ENCODE data around the gene ARHGEF3.
"Not testable (repeated sequence)": the region's sequence is repeated elsewhere in the genome, so short reads cannot be mapped to it uniquely, and the experiment has no call there.

The ARHGEF3 gene

DNA sequence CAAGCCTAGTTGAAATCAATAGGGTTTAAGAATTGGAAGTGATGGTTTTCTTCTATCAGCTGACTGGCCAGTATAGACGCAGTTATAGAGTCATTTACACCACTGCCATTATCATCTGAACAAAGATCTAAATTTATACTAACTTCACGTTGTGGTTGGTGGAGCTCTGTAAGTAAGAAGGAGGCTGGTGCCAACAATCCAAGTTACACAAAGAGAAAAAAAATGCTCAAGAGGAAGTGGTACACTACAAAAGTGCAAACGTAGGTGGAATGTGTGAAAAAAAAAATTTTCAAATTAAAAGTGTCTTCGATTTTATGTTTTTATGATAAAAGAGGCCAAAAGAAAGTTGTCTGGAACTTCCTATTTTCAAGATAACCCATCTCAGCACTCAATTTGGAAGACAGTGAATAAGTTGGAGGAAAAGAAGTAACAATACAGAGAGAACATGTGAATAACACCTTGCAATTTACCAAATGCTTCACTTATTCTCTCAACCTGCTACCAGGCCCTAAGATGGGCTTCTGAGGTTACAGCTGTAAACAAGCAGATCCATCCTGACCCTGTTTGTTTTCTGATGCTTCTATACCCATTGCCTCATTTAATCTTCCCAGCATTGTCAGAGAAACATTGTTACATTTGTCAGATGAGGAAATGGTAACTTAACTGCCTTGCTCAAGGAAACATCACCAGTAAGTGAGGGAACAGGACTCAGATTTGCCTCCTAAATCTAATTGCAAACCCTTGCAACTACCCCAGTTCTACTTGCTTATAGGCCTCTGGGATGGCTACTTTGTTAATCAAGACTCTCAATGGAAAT, 106.7 kb downstream of the ARHGEF3 start:
- TF ChIP-seq, protein P1, sequence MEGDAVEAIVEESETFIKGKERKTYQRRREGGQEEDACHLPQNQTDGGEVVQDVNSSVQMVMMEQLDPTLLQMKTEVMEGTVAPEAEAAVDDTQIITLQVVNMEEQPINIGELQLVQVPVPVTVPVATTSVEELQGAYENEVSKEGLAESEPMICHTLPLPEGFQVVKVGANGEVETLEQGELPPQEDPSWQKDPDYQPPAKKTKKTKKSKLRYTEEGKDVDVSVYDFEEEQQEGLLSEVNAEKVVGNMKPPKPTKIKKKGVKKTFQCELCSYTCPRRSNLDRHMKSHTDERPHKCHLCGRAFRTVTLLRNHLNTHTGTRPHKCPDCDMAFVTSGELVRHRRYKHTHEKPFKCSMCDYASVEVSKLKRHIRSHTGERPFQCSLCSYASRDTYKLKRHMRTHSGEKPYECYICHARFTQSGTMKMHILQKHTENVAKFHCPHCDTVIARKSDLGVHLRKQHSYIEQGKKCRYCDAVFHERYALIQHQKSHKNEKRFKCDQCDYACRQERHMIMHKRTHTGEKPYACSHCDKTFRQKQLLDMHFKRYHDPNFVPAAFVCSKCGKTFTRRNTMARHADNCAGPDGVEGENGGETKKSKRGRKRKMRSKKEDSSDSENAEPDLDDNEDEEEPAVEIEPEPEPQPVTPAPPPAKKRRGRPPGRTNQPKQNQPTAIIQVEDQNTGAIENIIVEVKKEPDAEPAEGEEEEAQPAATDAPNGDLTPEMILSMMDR (IDR thresholded peaks at IDR 0.05), result no peak
- TF ChIP-seq ZFX (IDR thresholded peaks at IDR 0.05; ENCODE audit: borderline replicate concordance), result no peak
- H3K27ac ChIP-seq, result no peak overlapping the region

DNA sequence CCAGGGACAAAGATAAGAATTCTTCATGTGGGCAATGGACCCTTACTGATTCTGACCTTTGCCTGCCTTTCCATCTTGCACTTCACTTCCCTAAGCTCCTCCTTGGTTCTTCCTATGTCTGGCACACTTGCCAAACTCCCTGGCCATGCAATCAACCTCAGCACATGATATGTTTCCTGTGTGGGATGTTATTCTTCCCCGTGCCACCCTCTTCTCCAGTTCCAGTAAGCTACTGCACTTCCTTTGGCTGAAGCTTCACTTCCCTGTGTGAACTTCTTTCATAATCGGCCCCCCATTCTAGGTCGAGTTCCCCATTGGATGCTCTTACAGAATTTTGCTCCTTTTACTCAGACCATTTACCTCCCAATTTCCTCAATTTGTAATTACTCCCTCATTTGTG, 108.0 kb downstream of the ARHGEF3 start:
- TF ChIP-seq ZFX (IDR thresholded peaks at IDR 0.05; ENCODE audit: borderline replicate concordance), result no peak
- TF ChIP-seq, protein P1 (IDR thresholded peaks at IDR 0.05), result no peak
- H3K27ac ChIP-seq, result no peak overlapping the region

DNA sequence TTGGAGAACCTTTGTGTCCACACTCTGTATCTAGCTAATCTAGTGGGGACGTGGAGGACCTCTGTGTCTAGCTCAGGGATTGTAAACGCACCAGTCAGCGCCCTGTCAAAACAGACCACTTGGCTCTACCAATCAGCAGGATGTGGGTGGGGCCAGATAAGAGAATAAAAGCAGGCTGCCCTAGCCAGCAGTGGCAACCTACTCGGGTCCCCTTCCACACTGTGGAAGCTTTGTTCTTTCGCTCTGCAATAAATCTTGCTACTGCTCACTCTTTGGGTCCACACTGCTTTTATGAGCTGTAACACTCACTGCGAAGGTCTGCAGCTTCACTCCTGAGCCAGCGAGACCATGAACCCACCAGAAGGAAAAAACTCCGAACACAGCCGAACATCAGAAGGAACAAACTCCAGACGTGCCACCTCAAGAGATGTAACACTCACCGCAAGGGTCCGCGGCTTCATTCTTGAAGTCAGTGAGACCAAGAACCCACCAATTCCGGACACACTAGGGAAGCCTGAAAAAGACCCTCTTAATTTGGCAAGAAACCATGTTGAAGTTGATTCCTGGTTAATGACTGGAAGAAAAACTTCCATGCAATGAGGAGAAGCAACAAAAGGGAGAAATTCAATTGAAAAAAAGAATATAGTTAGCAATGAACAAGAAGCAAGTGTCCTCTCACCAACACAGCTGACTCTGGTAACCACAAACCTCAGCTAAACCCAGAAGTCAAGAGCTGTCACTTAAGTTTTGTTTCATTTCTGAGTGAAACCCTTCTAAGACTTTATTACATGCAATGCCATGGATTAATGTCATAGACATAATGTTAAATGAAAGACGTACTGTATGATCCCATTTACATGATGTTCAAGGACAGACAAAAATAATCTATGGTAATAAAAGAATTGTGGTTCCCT, 109.0 kb downstream of the ARHGEF3 start:
- not testable (repeated sequence) for H3K27ac ChIP-seq

DNA sequence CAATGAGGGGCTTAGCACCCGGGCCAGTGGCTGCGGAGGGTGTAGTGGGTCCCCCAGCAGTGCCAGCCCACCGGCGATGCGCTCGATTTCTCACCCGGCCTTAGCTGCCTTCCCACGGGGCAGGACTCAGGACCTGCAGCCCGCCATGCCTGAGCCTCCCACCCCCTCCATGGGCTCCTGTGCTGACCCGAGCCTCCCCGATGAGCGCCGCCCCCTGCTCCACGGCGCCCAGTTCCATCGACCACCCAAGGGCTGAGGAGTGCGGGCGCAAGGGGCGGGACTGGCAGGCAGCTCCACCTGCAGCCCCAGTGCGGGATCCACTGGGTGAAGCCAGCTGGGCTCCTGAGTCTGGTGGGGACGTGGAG, 109.8 kb downstream of the ARHGEF3 start:
- H3K27ac ChIP-seq, result not testable (repeated sequence)

DNA sequence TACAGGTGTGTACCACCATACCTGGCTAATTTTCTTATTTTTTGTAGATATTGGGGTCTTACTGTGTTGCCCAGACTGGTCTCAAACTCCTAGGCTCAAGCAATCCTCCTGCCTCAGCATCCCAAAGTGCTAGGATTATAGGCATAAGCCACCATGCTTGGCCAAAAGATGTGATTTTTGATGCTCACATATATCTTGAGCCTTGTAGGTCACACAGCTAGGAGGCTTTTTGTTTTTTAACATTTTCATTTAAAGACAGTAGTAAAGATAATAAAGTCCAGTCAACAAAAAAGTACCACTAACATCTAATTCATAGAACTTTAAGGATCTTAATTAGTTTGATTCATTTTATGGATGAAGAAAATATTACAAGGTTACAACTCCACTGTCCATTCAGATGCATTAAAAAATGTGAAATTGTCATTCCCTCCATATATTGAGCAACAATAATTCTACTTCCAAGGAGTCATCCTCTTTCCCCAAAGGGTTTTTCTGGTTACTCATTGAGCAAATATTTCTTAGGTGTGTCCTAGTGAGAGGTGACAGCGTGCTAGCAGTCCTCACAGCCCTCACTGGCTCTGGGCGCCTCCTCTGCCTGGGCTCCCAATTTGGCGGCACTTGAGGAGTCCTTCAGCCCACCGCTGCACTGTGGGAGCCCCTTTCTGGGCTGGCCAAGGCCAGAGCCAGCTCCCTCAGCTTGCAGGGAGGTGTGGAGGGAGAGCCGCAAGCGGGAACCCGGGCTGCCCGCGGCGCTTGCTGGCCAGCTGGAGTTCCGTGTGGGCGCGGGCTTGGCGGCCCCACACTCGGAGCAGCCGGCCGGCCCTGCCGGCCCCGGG, 110.4 kb downstream of the ARHGEF3 start:
- TF ChIP-seq, protein P1 (IDR thresholded peaks at IDR 0.05), result no peak
- TF ChIP-seq ZFX (IDR thresholded peaks at IDR 0.05; ENCODE audit: borderline replicate concordance), result no peak
- no peak overlapping the region for H3K27ac ChIP-seq

DNA sequence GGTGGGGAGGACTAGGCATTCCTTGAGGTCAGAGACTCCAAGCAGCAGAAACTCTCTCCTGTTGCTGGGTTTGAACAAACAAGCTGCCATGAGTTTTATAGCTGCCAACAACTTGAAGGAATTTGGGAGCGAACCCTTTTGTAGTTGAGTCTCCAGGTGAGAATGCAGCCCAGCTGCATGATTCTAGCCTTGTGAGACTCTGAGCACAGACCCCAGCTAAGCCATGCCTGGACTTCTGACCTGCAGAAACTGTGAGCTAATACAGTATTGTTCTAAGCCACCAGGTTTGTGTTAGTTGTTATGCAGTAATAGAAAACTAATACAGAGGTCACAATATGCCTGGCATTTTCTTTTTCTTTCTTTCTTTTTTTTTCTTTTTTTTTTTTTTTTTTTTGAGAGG, 112.4 kb downstream of the ARHGEF3 start:
- no peak for TF ChIP-seq ZFX (IDR thresholded peaks at IDR 0.05; ENCODE audit: borderline replicate concordance)
- TF ChIP-seq, protein P1 (IDR thresholded peaks at IDR 0.05), result no peak
- no peak overlapping the region for H3K27ac ChIP-seq

DNA sequence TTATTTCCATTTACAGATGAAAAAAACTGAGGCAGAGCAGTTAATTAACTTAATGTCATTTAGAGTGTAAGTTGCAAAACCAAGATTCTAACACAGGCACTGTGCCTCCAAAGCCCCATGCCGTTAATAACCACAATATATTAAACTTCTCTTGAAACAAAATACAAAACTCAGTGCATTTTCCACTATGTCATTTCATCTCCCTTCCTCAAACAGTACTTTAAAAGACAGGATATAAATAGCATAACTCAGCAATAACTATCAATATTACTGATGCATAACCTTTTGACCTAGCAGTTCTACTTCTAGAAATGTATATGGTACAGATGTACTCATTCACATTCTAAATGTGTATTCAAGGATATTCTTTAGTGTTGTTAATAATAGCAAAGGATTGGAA, 113.6 kb downstream of the ARHGEF3 start:
- no peak for TF ChIP-seq ZFX (IDR thresholded peaks at IDR 0.05; ENCODE audit: borderline replicate concordance)
- TF ChIP-seq, protein P1 (IDR thresholded peaks at IDR 0.05), result no peak
- H3K27ac ChIP-seq, result no peak overlapping the region
